Stimulated activated CD4-positive, alpha-beta T cell treated with anti-CD3 and anti-CD28 coated beads, TNF-alpha, amount 100 ng/mL, for 4 hours (primary cell): Measurements from ENCODE around the gene SLC6A7.

Experiments used
- DNase-seq, 3 experiments: peaks; one replicate each; pipeline ENCODE4 v3.0.0-alpha.2; 2020; ENCODE audit warnings: low read depth in 3 of 3

The SLC6A7 gene

DNA sequence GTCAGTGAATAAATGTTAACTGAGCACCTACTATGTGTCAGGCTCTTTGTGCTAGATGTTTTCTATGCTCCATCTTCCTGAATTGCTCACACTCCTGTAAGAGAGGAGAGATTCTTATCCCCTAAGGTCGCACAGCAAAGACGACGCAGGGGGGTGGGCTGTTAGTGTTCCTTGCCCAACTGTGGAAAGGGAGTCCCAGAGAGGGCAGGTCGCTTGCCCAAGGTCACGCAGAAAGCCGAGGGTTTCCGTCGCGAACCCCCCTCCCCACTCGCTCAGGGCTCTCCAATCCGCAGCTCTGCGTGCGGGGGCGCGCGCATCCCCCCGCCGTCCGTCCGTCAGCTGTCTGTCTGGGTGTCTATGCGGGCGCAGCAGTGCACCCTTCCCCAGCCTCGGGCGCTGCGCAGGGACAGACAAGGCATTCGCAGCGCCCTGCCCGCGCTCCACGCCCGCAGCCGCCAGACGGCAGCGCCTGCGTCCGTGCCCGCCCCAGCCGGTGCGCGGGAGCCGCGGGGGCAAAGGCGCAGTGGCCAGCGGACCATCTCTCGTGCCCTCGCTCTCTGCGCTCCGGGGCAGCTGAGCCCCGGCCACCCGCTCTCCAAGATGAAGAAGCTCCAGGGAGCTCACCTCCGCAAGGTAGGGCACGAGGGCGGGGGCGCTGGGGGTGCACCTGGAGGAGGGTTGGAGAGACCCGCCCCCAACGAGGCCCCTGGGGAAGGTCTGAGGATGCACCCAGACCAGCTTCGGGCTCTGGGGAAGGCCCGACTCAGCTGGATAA is at the start of gene SLC6A7:
SLC6A7 (plus strand) TSS at position 335 of the 775 bp plus-strand sequence; CDS start at position 601, 266 bp downstream.
- no peak for DNase-seq

DNA sequence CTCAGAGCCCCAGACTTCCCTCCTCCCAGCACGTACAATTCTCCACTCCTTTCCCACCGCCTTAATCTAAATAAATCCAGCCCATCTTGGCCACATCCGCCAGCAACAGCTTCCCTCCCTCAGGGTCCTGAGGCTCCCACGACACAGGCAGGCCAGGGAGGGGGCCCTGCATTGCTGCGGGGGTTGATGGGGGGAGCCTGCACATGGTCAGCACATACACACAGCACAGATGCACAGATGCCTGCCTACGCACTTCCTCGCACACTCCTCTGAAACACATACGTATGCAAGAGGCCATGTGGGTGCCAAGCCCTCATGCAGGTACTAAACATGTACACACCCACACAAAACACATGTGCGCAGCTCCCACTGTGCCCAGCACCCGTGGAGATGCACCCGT is 49.0 kb upstream of the SLC6A7 start:
- no peak for DNase-seq

DNA sequence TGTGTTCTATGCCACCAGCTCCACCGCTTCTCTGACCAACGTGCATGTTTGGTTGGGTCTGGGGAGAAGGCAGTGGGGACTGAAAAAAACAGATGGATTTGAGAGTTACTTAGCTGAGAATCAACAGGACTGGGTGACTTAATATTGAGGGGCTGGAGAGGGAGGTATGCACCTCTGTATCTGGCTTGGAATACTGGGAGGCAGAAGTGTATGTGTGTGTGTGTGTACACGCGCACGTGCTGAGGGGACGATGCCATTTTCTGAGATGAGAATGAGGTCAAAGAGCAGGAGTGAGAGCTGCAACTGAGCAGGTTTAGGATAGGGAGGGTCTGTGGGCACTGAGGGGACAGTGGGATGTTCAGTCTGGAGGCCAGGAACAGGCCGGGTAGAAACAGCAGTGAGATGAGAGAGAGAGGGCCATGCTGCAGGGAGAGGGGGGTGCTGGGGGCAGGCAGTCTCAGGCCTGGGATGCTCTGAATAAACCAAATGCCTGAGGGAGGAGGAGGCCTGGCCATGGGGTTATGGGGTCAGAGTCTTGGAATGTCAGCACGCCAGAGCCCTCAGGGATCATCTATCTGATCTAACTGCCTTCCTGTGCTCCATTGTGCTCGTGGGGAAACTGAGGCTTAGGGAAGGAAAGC is 48.2 kb upstream of the SLC6A7 start:
- no peak for DNase-seq

DNA sequence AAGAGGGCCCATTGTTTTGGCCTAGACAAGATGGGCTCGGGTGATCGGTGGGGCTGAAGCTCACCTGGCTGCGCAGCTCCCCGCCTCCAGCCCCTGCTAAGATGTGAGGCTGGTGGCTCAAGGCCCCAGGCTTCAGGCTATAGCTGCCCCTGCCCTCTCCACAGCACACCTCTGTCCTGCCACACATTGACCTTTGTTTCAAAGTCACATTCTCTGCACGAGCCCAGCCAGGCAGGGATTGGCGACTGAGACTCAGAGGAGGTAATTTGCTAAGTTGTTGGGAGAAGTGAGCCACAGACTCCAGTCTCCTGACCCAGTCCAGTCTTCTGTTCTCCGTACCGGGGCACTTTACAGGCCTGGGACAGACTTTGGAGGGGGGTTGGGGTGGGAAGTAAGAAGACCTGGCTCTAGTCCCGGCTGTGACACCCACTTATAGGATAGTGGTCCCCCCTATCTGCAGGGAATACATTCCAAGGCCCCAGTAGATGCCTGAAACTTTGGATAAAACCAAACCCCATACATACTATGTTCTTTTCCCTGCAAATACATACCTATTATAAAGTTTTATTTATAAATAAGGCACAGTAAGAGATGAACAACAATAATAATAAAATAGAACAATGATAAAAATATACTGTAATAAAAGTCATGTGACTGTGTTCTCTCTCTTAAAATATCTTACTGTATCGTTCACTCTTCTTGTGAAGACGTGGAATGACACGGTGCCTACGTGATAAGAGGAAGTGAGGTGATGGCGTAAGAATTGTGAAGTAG is 47.5 kb upstream of the SLC6A7 start:
- DNase-seq = no peak

DNA sequence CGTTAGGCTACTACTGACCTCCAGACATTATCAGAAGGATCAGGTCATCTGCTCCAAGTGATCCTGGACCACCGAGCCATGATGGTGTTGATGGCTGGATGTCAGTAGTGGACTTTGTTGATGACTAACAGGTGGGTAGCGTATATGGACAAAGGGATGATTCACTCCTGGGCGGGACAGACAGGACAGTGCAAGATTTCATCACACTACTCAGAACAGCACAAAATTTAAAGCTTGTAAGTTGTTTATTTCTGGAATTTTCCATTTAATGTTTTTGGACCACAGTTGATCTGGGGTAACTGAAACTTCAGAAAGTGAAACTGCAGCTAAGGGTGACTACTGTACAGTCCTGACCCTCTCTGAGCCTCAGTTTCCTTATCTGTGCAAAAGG is 46.9 kb upstream of the SLC6A7 start:
- DNase-seq = no peak

DNA sequence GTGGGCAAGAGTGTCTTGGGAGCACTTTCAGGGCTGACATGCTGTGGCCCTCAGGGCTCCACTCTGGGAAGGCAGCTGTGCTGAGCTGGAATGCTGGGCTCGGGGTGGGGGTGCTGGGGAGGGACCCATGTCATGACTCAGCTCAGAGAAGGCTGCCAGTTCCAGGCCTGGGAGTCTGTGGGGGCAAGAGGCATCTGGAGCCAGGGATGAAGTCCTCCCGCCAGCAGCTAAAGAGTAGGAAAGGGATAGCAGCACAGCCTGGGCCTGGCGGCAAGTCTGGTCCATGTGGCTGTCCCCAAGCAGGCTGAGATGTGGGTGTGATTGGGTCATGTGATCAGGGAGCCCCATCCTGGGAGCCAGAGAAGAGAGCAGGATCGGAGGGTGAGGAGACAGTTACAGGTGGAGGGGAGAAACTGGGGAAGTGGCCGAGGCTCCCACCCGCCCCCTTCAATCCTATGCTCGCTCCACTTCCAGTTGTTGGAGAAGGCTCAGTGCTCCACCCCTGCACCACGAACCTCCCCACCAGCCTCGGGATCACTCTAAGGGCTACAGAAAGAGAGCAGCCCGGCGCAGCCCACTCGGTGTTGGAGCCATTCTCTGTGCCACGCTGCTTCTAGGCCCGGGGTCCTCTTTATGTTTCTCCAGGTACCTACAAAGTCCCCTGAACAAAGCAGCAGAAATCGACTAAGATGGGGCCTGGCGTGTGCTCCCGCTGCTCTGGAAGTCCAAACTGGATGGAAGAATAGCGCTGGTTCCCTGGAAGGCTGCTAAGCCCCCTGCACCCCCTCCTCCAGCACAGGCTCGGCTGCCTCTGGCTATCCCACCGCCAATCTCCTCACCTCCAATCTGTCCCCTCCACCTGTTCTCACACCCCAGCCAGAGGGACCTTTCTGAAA is 46.3 kb upstream of the SLC6A7 start:
- no peak for DNase-seq

DNA sequence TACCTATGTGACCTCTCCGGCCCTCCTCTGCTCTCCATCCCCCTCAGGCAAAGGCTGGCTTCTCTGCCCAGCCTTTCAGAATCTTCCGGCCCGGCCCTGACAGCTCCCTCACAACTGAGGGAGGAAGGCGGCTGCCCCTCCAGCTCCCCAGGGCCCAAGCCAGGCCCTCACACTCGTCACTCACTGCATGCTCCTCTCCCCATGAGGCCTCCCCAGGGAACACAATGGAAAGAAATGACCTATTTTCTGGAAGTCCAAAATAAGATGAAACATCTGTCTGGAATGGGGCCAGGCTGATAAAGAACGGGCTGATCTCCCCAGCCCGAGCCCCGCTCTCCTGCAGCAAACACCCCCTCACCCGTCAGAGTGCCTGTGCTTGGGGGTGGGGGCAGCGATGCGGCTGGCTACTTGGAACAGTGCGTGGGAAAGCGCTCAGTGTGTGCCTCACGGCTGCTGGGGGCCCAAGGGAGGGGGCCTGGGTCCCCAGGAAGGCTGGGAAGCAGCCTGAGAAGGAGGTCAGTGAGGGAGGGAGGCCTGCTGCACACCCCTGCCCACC is 45.5 kb upstream of the SLC6A7 start:
- DNase-seq = no peak

DNA sequence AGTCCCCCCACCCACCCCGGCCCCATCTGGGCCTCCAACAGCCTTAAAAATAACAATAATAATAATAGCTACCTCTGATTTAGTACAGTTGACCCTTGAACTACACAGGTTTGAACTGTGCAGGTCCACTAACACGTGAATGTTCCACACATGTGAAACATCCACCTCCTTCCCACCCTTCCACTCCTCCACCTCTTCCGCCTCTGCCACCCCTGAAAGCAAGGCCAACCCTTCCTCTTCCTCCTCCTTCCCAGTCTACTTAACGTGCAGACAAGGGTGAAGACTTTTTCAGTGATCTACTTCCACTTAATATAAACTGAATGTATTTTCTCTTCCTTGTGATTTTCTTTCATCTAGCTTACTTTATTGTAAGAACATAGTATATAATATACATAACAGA is 45.0 kb upstream of the SLC6A7 start:
- no peak for DNase-seq

DNA sequence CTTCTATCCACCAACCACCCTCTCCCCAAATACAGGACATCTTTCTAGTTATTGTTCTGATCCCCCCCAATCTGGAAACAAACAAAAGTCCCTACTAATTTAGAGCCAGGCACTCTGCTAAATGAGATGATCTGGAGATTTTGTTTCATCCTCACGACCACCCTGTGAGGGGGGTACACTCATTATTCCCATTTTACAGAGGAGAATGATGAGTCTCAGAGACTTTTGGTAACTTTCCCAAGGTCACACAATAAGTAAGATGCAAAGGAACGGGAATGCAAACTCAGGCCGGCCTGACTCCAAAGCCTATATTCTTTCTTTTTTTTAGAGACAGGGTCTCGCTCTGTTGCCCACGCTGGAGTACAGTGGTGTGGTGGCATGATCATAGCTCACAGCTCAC is 43.6 kb upstream of the SLC6A7 start:
- no peak for DNase-seq

DNA sequence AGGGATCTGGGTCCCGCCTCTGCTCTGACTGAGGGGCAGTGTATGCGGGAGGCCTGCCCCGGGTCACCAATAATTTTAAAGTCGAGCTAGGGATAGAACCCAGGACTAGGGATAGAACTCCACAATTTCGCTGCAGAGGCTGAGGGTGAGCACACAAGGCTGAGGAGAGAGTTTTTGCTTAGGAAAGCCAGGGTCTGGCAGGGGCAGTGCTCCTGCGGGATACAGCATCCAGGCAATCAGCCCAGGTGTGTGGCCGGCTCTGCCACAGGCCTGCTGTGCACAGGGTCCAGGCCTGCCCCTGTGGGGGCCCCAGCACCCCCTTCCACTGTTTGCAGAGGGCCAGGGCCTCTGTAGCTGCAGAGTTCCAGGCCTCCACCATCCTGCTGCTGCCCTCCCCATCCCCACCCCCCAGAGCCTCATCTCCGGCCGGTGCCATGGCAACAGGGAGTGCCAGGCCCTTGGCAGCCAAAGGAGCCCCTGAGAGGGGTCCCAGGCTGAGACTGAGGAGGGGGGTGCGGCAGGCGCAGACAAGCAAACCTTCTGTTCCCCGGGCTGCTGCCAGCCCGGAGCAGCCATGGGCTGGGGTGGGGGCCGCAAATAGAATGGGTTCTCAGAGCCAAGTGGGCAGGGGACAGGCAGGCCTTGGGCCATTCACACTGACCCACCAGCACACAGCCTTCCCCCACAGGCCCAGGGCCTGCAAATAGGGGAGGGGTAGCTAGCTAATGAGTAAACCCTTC is 42.8 kb upstream of the SLC6A7 start:
- DNase-seq = no peak

DNA sequence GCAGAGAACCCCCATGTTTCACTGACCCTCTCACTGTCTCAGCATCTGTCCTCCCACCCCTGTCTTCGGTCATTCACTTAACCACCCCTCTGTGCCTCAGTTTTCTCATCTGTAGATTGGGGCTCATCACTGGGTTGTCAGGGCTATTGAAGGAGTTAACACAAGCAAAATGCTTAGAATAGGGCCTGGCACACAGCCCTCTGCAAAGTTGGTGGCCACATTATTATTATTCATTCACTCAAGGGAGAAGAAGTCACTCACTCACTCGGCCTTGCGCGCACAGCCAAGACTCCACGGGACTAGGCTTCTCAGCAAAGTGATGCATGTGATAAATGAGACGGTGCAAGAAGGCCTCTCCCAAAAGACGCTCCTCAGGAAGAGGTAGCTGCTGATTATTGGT is 42.2 kb upstream of the SLC6A7 start:
- DNase-seq = no peak

DNA sequence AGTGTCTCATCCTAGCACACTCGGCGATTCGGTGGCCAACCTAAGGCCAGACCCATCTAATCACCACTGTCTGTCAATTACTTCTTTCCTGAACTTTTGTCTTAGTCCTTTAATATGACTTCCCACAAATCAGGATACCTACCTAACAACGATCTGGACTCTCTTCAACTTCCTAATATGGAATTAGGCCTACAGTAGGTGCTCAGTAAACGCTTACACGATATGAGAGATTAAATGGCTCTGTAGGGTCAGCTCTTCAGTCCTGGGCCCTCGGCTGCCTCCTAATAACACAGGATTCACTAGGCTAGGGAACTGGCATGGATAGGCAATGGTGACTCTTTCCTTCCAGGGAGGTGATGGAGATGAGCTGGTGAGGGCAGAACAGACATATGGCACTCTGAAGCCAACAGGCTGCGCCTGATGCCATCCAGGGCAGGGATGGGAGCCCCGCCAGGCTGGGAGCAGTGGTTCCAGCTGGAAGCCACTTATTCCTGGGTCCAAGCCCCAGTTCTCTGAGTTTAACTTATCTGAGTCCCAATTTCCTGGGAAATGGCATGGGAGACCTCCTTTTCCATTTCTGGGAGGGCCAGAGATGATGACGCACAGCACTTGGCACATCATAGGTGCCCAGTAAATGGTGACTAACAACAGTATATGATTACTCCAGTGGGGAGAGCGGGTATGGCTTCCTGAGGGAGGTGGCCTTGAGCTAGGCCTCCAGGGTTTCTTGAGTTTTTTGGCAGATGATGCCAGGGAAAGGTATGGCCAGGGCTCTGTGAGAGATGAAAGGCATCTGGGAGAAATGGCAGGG is 41.5 kb upstream of the SLC6A7 start:
- no peak for DNase-seq

DNA sequence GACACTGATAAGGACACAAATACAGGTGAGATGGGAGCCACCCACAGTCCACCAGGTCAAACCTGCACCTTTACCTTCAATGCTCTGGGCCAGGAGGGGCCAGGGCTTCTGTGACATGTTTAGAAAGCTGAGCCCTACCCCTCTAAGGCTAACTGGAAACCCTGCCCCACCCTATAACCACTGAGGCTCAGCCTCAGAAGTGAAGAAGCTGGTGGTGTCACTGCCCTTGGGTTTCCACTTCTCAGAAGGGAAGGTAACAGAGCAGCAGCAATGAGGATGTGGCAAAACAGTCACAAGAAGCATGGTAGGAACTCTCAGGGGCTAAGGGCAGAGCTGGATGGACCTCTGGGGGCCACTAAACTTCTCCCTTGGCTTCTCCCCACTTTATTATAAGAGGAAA is 40.2 kb upstream of the SLC6A7 start:
- no peak for DNase-seq

DNA sequence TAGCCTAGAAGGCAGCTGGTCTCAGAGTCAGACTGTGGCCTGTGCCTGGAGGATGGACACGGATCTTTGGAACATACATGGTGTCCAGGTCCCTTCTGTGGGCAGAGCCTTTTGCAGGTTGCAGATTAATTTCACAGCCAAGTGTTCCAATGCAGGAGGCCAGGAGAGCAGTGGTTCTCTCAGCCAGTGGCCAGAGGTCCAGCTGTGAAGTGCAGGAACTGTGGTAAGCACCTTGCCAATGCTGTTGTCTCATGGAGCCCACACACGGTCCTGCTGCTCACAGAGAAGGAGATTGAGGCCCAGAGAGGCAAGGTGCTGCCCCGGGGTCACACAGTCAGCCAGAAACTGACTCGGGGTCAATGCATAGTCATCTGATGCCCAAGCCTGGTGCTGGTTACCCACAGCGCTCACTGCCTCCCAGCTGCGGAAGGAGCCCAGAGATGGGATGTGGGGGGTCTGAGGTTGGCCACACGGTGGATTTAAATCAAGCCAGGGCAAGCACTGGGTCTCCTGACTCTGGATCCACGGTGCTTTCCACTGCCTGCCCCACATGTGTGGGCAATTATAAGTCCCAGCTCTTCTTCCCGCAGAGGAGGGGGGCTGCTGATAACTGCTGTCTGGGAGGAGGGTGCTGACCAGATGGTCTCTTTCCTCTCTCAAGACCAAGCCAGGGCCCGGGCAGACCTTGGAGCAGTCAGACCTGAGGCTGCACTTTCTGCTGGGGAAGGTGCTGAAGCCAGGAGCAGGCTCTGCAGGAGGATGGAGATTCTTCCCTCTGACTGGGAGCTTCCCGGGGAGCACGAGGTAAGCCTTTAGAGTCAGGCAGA is 37.0 kb upstream of the SLC6A7 start:
- DNase-seq = no peak

DNA sequence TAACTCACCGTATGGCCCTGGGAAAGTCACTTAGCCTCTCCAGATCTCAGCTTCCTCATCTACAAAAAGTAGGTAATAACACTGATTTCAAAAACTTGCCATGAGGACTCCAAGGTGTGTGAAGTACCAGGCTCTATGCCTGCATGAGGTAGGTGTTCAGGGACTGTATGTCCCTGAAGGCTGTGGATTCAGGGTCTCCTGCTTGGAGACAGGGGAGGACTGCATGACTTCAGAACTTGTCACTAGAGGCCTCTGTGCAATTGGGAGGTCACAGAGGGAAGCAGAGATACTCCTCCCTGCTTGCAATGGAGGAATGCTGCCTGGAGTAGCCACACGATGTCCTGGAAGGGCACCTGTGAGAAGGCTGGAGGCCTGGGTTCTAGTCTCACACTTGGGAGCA is 36.4 kb upstream of the SLC6A7 start:
- DNase-seq = no peak

DNA sequence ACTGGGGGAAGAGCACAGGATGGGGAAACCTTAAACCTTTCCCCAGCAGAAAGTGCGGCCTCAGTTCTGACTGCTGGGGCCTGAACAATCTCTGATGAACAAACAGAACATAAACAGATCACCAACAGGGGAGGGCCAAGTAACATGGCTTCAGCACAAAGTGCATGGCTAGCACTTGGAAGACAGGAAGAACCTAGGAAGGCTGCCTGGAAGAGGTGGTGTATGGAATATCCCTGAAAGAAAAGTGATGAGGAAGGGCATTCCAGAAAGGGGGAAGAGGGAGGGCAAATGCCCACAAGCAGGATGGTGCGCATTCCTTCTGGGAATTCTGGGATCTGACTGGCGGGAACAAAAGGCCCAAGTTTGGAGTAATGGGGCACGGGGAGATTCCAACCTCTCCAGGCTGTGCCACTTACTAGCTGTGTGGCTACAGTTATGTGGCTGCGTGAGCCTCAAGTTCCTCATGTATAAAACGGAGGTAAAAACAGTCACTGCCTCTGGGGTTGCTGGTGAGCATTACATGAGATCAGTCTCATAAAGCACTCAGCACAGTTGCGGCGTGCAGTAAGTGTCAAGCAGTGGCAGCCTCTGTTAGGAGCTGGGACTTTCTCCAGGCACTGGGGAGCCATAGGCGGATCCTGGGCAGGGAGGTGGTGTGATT is 35.8 kb upstream of the SLC6A7 start:
- no peak for DNase-seq

DNA sequence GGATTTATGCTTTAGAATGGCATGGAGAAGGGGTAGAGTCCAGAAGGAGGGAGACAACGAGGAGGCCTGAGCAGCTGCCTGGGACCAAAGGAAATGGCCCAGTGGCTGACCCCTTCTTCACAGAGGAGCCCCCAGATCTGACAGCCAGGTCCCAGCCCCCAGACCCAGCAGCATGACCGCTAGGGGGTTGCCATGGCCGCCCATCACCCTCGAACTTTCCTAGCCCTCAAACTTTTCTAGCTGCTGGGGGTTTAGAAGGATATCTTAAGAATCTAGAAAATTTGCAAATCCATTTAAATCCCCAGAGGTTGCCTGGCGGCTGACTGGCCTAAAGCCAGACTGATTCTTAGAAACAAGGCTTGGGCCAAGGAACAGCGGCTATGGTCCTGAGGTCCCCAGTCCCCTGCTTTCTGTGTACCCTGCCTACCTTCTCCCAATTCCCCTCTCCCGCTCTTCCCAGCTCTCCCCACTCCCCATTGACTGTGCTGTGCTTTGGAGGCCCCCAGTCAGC is 35.2 kb upstream of the SLC6A7 start:
- no peak for DNase-seq
